ENCODE measurements around the gene WDFY3. TPM values are rescaled to one million over a fixed set of nuclear protein-coding genes. Genes with fewer than 3 reads are reported as not detected.

The WDFY3 gene
- total RNA-seq, 1 experiment from 2014 or later = 39.9 TPM

- no peaks in the 10 kb centered on the region for H3K79me2 ChIP-seq (ENCODE audit: insufficient read depth, low read length)
Observed at GRCh38 chr4:84780719-84781118, 185.8 kb downstream of the WDFY3 start.

More at GRCh38 chr4:84780719-84781118, 185.8 kb downstream of the WDFY3 start:
- no peaks in the 10 kb centered on the region for H3K9me2 ChIP-seq (ENCODE audit: insufficient read depth)
- no peak overlapping the region for H3K27ac ChIP-seq (ENCODE audit: low read depth, low read length)
- ATAC-seq (no peak), DNase-seq (ENCODE audit: low read depth, low spot score) (no peak)
- ChIA-PET CTCF (no interaction called here), RAD21 (ENCODE audit: low non-redundant PET in 1 of 2, low total read pairs in 2 of 2, uncharacterized antibody in 2 of 2, unreplicated experiment in 2 of 2) (no interaction called here), POLR2A (no interaction called here)
- TF ChIP-seq POLR2AphosphoS5 (IDR thresholded peaks at IDR 0.05; ENCODE audit: low read depth, low read length) (no peak), SRF (IDR thresholded peaks at IDR 0.05; ENCODE audit: low read depth) (no peak), EZH2 (IDR thresholded peaks at IDR 0.05) (no peak), CTCF (IDR thresholded peaks at IDR 0.05 in 2 of 3, conservative IDR thresholded peaks at IDR 0.05 in 1 of 3; ENCODE audit: borderline replicate concordance in 1 of 3, insufficient read depth in 1 of 3, low read depth in 2 of 3, low read length in 2 of 3) (no peak), CBX3 (IDR thresholded peaks at IDR 0.05; ENCODE audit: low read depth) (no peak), ATF3 (IDR thresholded peaks at IDR 0.05) (no peak), TCF7L2 (IDR thresholded peaks at IDR 0.05; ENCODE audit: borderline replicate concordance, extremely low read depth, insufficient read depth, insufficient read length) (no peak), SIN3A (IDR thresholded peaks at IDR 0.05; ENCODE audit: low read depth) (no peak), ZFX (IDR thresholded peaks at IDR 0.05) (no peak), YY1 (IDR thresholded peaks at IDR 0.05; ENCODE audit: extremely low read depth, insufficient replicate concordance, low read depth, low read length) (no peak), JUND (IDR thresholded peaks at IDR 0.05) (no peak), POLR2A (IDR thresholded peaks at IDR 0.05; ENCODE audit: borderline replicate concordance, extremely low read depth, insufficient read depth, insufficient read length) (no peak)
- TF ChIP-seq, protein P1, sequence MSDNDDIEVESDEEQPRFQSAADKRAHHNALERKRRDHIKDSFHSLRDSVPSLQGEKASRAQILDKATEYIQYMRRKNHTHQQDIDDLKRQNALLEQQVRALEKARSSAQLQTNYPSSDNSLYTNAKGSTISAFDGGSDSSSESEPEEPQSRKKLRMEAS (IDR thresholded peaks at IDR 0.05) = no peak
- TF ChIP-seq, protein P2, sequence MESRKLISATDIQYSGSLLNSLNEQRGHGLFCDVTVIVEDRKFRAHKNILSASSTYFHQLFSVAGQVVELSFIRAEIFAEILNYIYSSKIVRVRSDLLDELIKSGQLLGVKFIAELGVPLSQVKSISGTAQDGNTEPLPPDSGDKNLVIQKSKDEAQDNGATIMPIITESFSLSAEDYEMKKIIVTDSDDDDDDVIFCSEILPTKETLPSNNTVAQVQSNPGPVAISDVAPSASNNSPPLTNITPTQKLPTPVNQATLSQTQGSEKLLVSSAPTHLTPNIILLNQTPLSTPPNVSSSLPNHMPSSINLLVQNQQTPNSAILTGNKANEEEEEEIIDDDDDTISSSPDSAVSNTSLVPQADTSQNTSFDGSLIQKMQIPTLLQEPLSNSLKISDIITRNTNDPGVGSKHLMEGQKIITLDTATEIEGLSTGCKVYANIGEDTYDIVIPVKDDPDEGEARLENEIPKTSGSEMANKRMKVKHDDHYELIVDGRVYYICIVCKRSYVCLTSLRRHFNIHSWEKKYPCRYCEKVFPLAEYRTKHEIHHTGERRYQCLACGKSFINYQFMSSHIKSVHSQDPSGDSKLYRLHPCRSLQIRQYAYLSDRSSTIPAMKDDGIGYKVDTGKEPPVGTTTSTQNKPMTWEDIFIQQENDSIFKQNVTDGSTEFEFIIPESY (IDR thresholded peaks at IDR 0.05; ENCODE audit: extremely low read depth, insufficient replicate concordance, low read length) = no peak
- TF ChIP-seq, protein P3, sequence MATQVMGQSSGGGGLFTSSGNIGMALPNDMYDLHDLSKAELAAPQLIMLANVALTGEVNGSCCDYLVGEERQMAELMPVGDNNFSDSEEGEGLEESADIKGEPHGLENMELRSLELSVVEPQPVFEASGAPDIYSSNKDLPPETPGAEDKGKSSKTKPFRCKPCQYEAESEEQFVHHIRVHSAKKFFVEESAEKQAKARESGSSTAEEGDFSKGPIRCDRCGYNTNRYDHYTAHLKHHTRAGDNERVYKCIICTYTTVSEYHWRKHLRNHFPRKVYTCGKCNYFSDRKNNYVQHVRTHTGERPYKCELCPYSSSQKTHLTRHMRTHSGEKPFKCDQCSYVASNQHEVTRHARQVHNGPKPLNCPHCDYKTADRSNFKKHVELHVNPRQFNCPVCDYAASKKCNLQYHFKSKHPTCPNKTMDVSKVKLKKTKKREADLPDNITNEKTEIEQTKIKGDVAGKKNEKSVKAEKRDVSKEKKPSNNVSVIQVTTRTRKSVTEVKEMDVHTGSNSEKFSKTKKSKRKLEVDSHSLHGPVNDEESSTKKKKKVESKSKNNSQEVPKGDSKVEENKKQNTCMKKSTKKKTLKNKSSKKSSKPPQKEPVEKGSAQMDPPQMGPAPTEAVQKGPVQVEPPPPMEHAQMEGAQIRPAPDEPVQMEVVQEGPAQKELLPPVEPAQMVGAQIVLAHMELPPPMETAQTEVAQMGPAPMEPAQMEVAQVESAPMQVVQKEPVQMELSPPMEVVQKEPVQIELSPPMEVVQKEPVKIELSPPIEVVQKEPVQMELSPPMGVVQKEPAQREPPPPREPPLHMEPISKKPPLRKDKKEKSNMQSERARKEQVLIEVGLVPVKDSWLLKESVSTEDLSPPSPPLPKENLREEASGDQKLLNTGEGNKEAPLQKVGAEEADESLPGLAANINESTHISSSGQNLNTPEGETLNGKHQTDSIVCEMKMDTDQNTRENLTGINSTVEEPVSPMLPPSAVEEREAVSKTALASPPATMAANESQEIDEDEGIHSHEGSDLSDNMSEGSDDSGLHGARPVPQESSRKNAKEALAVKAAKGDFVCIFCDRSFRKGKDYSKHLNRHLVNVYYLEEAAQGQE (IDR thresholded peaks at IDR 0.05; ENCODE audit: low read depth) = no peak
- H2AFZ ChIP-seq (ENCODE audit: low read depth, low read length, poor library complexity, severe bottlenecking) = no peak overlapping the region
- intact Hi-C loops (cut with micrococcal nuclease) = no loop called here
- no peaks in the 10 kb centered on the region for H3K27me3 ChIP-seq (ENCODE audit: insufficient read depth, low read length)
- no peaks in the 10 kb centered on the region for H3K4me1 ChIP-seq (ENCODE audit: control insufficient read depth in 1 of 2, insufficient read depth in 2 of 2, low read length in 2 of 2)
- no peak overlapping the region for H3K4me3 ChIP-seq (replicated peaks in 1 of 2; ENCODE audit: low read depth in 1 of 2, low read length in 2 of 2)
- no peaks in the 10 kb centered on the region; a peak in 1 of 4 replicates for H3K9me3 ChIP-seq (ENCODE audit: control insufficient read depth in 1 of 2, insufficient read depth in 1 of 2, low read depth in 1 of 2, low read length in 2 of 2)
- no peak overlapping the region for H3K4me2 ChIP-seq (ENCODE audit: low read length)
- H3K36me3 ChIP-seq (ENCODE audit: control insufficient read depth in 1 of 2, insufficient read depth in 2 of 2, low read length in 2 of 2) = peaks cover 2 to 7% of the 10 kb centered on the region in 2 experiments; a peak in 2 of 4 replicates
- BruUV-seq (replicated peaks) = no TSS peak
- H4K20me1 ChIP-seq (ENCODE audit: insufficient read depth) = no peaks in the 10 kb centered on the region
- no peak overlapping the region for H3K9ac ChIP-seq (ENCODE audit: low read length)

Measured in HCT116 (cell line).